ENCODE measurements around the gene ADGRD1. TPM values are rescaled to one million over a fixed set of nuclear protein-coding genes. Genes with fewer than 3 reads are reported as not detected.
"Not testable (repeated sequence)": the region's sequence is repeated elsewhere in the genome, so short reads cannot be mapped to it uniquely, and the experiment has no call there.

ADGRD1 gene
- total RNA-seq, 1 donor from 2014 or later, result 0.17 TPM

- DNase-seq, result no peak
Observed at GRCh38 chr12:131106349-131106941, 152.7 kb downstream of the ADGRD1 start.

- DNase-seq, result no peak
Observed at GRCh38 chr12:131108177-131108955, 154.7 kb downstream of the ADGRD1 start.

GRCh38 chr12:131111446-131111845 is 157.7 kb downstream of the ADGRD1 start:
- DNase-seq, result no peak

GRCh38 chr12:131112021-131112420 is 158.3 kb downstream of the ADGRD1 start:
- no peak for DNase-seq

- no peak for DNase-seq
Observed at GRCh38 chr12:131112700-131113290, 159.1 kb downstream of the ADGRD1 start.

- no peak for DNase-seq
Observed at GRCh38 chr12:131113568-131114270, 160.0 kb downstream of the ADGRD1 start.

GRCh38 chr12:131114271-131114670 is 160.6 kb downstream of the ADGRD1 start:
- DNase-seq, result no peak

- no peak for DNase-seq
Observed at GRCh38 chr12:131114942-131115584, 161.4 kb downstream of the ADGRD1 start.

- no peak for DNase-seq
Observed at GRCh38 chr12:131115766-131116467, 162.2 kb downstream of the ADGRD1 start.

GRCh38 chr12:131116468-131117117 is 162.9 kb downstream of the ADGRD1 start:
- peak; percentile 12 for DNase-seq

GRCh38 chr12:131117438-131118245 is 163.9 kb downstream of the ADGRD1 start:
- DNase-seq, result no peak

- no peak for DNase-seq
Observed at GRCh38 chr12:131118371-131118770, 164.7 kb downstream of the ADGRD1 start.

GRCh38 chr12:131119345-131119744 is 165.6 kb downstream of the ADGRD1 start:
- DNase-seq, result not testable (repeated sequence)

GRCh38 chr12:131119936-131120335 is 166.2 kb downstream of the ADGRD1 start:
- DNase-seq, result no peak

- DNase-seq, result no peak
Observed at GRCh38 chr12:131120831-131121271, 167.1 kb downstream of the ADGRD1 start.

GRCh38 chr12:131121705-131122405 is 168.1 kb downstream of the ADGRD1 start:
- DNase-seq, result no peak

GRCh38 chr12:131122631-131123030 is 168.9 kb downstream of the ADGRD1 start:
- no peak for DNase-seq

- DNase-seq, result no peak
Observed at GRCh38 chr12:131123817-131124216, 170.1 kb downstream of the ADGRD1 start.

GRCh38 chr12:131124487-131125280 is 171.0 kb downstream of the ADGRD1 start:
- no peak for DNase-seq
